Measurements from ENCODE around the gene EIF3A.

GRCh38 chr10:119101366-119102098 is 20.9 kb upstream of the EIF3A start:
- TF ChIP-seq CTCF (IDR thresholded peaks at IDR 0.05; ENCODE audit: low read depth, low read length, poor library complexity, severe bottlenecking) (no peak), EZH2phosphoT487 (IDR thresholded peaks at IDR 0.05; ENCODE audit: borderline replicate concordance, low read length) (no peak)
